Erythroblast (primary cell): ENCODE results near the gene STARD5.

ENCODE experiments used
- GATA1 ChIP-seq: IDR thresholded peaks from 2 replicates; pipeline ENCODE4 v1.6.1; 2011; ENCODE audit warnings: low read depth, mild to moderate bottlenecking, control low read depth, low read length, moderate library complexity
- POLR2A ChIP-seq: IDR thresholded peaks from 2 replicates; pipeline ENCODE4 v1.6.1; 2011; ENCODE audit warnings: mild to moderate bottlenecking, low read length

DNA sequence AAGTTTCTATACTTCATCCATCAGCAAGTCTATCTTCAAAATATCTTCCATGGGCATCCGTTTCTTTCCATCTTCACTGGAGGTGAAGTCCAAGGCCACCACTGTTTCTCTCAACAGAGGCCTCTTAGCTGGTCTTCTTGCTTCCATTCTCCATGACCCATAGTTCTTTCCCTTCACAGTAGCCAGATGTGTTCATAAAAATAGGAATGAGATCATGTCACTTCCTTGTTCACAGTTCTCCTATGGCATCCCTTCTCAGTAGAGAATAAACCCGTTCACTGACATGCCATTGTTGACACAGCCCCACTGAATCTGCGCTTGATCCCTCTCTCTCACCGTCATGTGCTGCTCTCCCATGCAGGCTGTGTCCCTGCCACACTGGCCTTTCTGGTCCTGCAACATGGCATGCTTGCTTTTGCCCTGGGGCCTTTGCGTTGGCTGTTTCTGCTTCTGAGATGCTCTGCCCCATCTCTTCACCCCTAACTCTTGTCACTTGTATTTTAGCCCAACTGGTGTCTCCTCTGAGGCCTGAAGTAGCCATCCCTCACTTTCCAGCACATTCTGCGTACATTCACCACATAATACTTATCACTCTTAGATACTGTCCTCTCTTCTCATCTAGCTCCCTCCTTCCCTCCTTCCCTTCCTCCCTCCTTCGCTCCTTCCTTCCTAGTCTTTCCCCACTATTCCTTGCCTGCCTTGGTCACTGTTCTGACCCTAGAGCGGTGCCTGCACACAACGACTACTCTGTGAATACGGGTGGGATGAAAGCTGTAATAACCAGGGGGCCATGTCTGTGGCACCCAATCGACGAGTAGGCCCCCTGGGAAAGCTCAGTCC is 42.0 kb downstream of the STARD5 start:
- TF ChIP-seq POLR2A (no peak), GATA1 (no peak)
